IPS-18a (cell line): Measurements from ENCODE around the gene NDP.

Source experiments
- H3K27ac ChIP-seq: one replicate; pipeline ENCODE4 v1.5.1; 2013; ENCODE audit warnings: low read length
- H3K27me3 ChIP-seq: one replicate; pipeline ENCODE4 v1.6.1; 2013; ENCODE audit warnings: mild to moderate bottlenecking, low read length; ENCODE audit not compliant: control insufficient read depth, insufficient read depth
- H3K36me3 ChIP-seq: one replicate; pipeline ENCODE4 v1.6.1; 2013; ENCODE audit warnings: low read depth, low read length; ENCODE audit not compliant: control insufficient read depth
- H3K4me1 ChIP-seq: one replicate; pipeline ENCODE4 v1.6.1; 2013; ENCODE audit warnings: low read depth, low read length; ENCODE audit not compliant: control insufficient read depth
- H3K4me3 ChIP-seq: one replicate; pipeline ENCODE4 v1.5.1; 2013; ENCODE audit warnings: low read length
- H3K9ac ChIP-seq: one replicate; pipeline ENCODE4 v1.6.1; 2013; ENCODE audit warnings: mild to moderate bottlenecking, low read length, moderate library complexity
- H3K9me3 ChIP-seq: one replicate; pipeline ENCODE4 v1.6.1; 2013; ENCODE audit warnings: low read depth, low read length; ENCODE audit not compliant: control insufficient read depth

NDP gene

GRCh38 chrX:44002567-44002966, 29.4 kb upstream of the NDP start:
- Histone ChIP-seq H3K27ac (no peak overlapping the region), H3K36me3 (no peaks in the 10 kb centered on the region), H3K9ac (no peak overlapping the region), H3K27me3 (no peaks in the 10 kb centered on the region), H3K9me3 (peaks cover 17% of the 10 kb centered on the region), H3K4me3 (no peak overlapping the region), H3K4me1 (no peaks in the 10 kb centered on the region)

DNA sequence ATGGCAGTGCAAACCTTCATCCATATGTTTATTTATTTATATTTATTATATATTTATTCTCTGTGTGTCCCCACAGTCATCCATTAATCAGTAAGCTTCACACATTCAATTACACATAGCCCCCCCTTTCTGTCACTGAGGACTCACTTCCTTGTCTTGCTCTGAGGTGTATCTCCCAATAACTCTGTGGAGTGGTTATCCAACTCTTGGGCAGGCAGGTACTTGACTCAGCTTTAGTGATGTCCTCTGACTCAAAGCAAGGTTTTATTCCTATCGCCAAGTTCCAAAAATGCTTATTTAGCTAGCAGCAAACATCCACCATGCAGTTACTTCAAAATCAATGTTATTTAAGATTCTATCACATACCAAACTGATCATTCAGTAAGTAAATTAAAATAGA, 25.2 kb upstream of the NDP start:
- Histone ChIP-seq H3K4me3 (no peak overlapping the region), H3K9ac (no peak overlapping the region), H3K36me3 (no peaks in the 10 kb centered on the region), H3K4me1 (no peaks in the 10 kb centered on the region), H3K27me3 (no peaks in the 10 kb centered on the region), H3K9me3 (peaks cover 14% of the 10 kb centered on the region), H3K27ac (no peak overlapping the region)

- Histone ChIP-seq H3K27me3 (no peaks in the 10 kb centered on the region), H3K36me3 (no peaks in the 10 kb centered on the region), H3K4me1 (no peaks in the 10 kb centered on the region), H3K4me3 (no peak overlapping the region), H3K27ac (no peak overlapping the region), H3K9ac (no peak overlapping the region), H3K9me3 (peaks cover 13% of the 10 kb centered on the region)
These were observed 23.3 kb upstream of the NDP start for GRCh38 chrX:43996491-43996890.

DNA sequence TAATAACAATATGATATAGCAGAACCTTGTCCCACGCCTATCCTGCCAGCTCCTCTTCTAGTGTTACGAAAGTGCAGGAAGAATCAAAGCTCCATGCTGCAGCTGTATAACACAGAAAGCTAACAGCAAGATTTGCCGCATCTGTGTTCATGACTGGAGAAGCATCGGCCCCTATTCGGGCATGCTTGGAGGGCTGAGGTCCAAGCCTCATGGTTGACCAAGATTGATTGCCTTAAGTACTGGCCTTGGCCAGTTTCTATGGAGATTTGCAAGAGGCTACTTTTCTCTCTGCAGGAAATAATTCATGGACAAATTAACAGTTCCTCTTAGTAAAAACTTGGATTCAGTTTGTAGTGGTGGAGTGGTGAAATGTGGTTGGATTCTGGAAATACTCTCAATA, 12.9 kb upstream of the NDP start:
- no peaks in the 10 kb centered on the region for H3K4me1 ChIP-seq
- H3K27ac ChIP-seq: no peak overlapping the region
- no peaks in the 10 kb centered on the region for H3K36me3 ChIP-seq
- H3K9me3 ChIP-seq: peaks cover 4% of the 10 kb centered on the region
- no peak overlapping the region for H3K4me3 ChIP-seq
- no peak overlapping the region for H3K9ac ChIP-seq
- no peaks in the 10 kb centered on the region for H3K27me3 ChIP-seq

DNA sequence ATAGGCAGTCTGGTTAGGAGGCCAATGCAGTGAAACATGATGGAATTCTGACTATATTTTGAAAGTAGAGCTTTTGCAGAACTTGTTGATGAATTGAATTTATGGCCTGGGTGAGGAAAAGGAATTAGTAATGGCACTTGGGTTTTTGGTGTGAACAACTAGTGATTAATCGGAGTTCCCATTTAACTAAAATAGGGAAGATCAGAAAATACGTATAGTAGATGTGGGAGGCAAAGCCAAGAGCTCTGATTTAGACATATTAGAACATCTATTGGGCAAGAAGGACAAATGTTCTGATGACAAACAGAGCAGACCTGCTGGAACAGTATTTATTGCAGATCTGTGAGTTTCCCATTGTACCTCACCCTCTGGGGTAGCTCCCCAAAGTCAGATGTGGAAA, 12.3 kb upstream of the NDP start:
- no peak overlapping the region for H3K4me3 ChIP-seq
- H3K4me1 ChIP-seq: no peaks in the 10 kb centered on the region
- H3K9ac ChIP-seq: no peak overlapping the region
- H3K27me3 ChIP-seq: no peaks in the 10 kb centered on the region
- H3K9me3 ChIP-seq: peaks cover 4% of the 10 kb centered on the region
- no peak overlapping the region for H3K27ac ChIP-seq
- H3K36me3 ChIP-seq: no peaks in the 10 kb centered on the region

DNA sequence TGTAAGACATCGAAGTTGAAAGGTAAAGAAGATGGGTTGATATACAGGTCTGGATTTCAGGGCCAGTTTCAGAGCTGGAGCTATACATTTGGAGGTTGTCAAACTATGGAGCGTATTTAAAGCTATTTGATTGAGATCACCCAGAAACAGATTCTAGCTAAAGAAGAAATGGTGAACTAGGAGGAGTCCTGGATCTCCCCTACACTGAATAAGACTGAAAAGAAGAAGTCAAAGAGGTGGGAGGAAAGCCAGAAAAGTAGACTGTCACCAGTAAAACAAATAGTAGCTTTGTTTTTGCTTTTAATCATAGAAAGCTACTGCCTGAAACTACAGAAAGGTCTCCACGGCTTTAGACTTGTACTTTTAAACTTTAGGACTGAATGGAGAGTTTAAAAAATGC, 5.0 kb upstream of the NDP start:
- Histone ChIP-seq H3K36me3 (no peaks in the 10 kb centered on the region), H3K27me3 (peaks cover 13% of the 10 kb centered on the region), H3K9me3 (peaks cover 21% of the 10 kb centered on the region), H3K4me3 (no peak overlapping the region), H3K9ac (no peak overlapping the region), H3K27ac (no peak overlapping the region), H3K4me1 (no peaks in the 10 kb centered on the region)

DNA sequence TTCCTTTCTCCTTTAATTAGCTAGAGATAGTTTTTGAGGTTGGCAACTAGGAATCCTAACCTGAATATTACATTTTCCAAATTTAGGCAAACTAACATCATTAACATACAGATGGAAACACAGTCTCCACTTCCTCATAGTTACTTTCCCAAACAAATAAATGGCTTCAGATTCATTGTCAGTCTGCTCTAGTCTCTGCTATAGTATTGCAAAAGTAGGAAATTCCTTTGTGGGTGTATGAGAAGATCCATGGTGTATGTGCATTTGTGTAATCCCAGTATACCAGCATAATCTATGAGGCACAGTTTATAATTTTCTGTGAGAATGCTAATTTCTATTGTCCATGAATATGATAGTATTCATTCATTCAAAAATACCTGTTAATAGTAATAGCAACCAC, 3.0 kb upstream of the NDP start:
- peaks cover 25% of the 10 kb centered on the region for H3K27me3 ChIP-seq
- no peak overlapping the region for H3K4me3 ChIP-seq
- H3K9me3 ChIP-seq: peaks cover 17% of the 10 kb centered on the region
- no peak overlapping the region for H3K9ac ChIP-seq
- H3K4me1 ChIP-seq: no peaks in the 10 kb centered on the region
- no peaks in the 10 kb centered on the region for H3K36me3 ChIP-seq
- no peak overlapping the region for H3K27ac ChIP-seq

DNA sequence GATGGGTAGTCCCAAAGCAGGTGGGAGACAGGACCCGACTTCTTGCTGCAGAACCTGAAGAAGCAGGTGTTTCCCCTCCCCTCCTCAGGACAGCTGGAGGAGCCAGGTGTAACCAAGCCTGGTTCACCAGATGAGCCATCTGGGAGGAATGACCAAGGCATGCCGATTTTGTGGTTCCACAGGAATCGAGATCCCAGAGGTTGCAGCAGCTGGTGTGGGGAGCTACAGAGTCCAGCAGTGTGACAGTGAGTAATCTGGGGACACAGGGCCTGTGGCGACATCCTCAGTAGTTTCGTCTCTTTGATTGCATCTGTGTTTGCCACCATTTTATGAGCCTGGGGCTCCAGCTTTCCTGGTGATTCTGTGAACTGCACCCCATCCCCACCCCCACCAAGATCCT, 2.6 kb upstream of the NDP start:
- H3K27me3 ChIP-seq: peaks cover 25% of the 10 kb centered on the region
- no peak overlapping the region for H3K27ac ChIP-seq
- H3K4me3 ChIP-seq: no peak overlapping the region
- no peaks in the 10 kb centered on the region for H3K4me1 ChIP-seq
- H3K9ac ChIP-seq: no peak overlapping the region
- H3K36me3 ChIP-seq: no peaks in the 10 kb centered on the region
- H3K9me3 ChIP-seq: peaks cover 17% of the 10 kb centered on the region

- no peak overlapping the region for H3K9ac ChIP-seq
- H3K27me3 ChIP-seq: peaks cover 25% of the 10 kb centered on the region
- no peaks in the 10 kb centered on the region for H3K36me3 ChIP-seq
- H3K9me3 ChIP-seq: peaks cover 17% of the 10 kb centered on the region
- no peak overlapping the region for H3K27ac ChIP-seq
- no peak overlapping the region for H3K4me3 ChIP-seq
- no peaks in the 10 kb centered on the region for H3K4me1 ChIP-seq
These were observed 1.7 kb upstream of the NDP start for GRCh38 chrX:43974741-43975465.

DNA sequence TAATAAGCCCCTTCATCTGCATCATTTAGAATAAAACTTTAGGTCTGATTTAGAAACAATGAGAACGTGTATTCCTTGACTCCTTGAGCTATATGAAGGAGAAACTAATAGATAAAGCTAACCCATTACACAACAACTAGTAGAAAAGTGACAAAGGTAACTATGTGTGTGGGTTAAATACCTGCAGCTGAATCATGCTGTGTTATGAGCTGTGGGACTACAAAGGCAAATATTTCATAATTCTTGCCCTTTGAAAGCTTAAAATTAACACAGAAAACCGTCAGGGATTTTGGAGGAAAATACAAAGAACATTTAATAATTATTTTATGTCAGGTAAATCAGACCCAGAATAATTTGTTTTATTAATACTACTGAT, 898 bp upstream of the NDP start:
- Histone ChIP-seq H3K4me3 (no peak overlapping the region), H3K9me3 (peaks cover 14% of the 10 kb centered on the region), H3K27me3 (peaks cover 25% of the 10 kb centered on the region), H3K36me3 (no peaks in the 10 kb centered on the region), H3K9ac (no peak overlapping the region), H3K4me1 (peaks cover 4% of the 10 kb centered on the region), H3K27ac (no peak overlapping the region)

GRCh38 chrX:43971966-43972961, 926 bp downstream of the NDP start:
- H3K9ac ChIP-seq: no peak overlapping the region
- H3K36me3 ChIP-seq: no peaks in the 10 kb centered on the region
- peaks cover 25% of the 10 kb centered on the region for H3K27me3 ChIP-seq
- H3K4me3 ChIP-seq: peak overlapping the region; percentile 52
- H3K9me3 ChIP-seq: peaks cover 9% of the 10 kb centered on the region
- H3K27ac ChIP-seq: no peak overlapping the region
- peaks cover 4% of the 10 kb centered on the region for H3K4me1 ChIP-seq
